HFF-Myc (cell line): ENCODE results near the gene ASCC3.
A peak's percentile ranks its signal among the peaks of the same experiment; 100 is the strongest.

Experiments
- DNase-seq: peaks from one replicate; pipeline ENCODE4 v3.0.0-alpha.2; 2011; ENCODE audit warnings: low read depth; ENCODE audit errors: extremely low read depth
- H3K4me3 ChIP-seq: replicated peaks from 2 replicates; pipeline ENCODE4 v1.5.1; 2011; ENCODE audit warnings: low read depth, mild to moderate bottlenecking, control low read depth, low read length
- CTCF ChIP-seq: IDR thresholded peaks from 2 replicates; pipeline ENCODE4 v1.5.1; 2012; ENCODE audit warnings: mild to moderate bottlenecking, low read depth, low read length, control low read depth; ENCODE audit errors: missing control alignments

Gene ASCC3

DNA sequence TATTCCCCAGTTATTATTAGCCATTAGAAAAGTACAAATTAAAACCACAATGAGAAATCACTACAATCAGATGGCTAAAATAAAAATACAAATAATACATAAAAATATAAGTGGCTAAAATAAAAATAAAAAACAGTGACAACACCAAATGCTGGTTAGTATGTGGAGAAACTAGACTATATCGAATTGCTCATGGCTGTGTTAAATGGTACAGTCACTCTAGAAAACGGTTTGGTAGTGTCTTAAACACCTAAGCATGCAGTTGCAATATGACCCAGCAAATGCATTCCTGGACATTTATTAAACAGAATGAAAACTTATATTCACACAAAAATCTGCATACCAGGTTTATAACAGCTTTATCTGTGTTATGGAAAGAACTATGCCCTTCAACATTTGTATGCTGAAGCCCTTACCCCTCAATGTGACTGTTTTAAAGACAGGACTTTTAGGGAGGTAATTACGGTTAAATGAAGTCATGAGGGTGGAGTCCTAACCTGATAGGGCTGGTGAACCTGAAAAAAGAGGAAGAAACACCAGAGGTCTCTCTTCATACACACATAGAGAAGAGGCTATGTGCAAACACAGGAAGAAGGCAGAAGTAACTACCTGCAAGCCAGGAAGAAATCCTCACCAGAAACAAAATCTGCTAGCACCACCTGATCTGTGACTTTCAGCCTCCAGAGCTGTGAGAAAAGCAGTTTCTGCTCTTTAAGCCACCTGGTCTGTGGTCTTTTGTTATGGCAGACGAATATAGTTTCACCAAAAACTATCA lies 84.9 kb downstream of the ASCC3 start:
- TF ChIP-seq CTCF: no peak
- no peak overlapping the region for H3K4me3 ChIP-seq
- DNase-seq: no peak

DNA sequence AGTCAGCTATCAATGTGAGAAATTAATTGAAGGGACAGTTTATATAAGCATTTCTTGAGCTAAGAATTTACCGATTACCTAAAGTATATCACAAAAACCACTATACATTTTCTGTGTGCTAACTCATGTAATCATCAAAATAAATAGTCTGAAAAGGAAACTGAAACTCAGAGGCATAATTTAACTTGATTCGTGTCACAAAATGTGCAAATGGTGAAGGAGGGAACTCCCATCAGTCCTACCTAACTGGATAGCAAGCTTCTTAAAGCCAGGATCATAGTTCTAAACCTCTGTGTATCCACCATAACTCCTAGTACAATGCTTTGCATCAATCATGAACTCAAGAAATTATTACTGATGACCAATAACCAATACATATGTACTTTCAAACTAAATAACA lies 91.0 kb downstream of the ASCC3 start:
- DNase-seq: no peak
- H3K4me3 ChIP-seq: no peak overlapping the region
- no peak for TF ChIP-seq CTCF

DNA sequence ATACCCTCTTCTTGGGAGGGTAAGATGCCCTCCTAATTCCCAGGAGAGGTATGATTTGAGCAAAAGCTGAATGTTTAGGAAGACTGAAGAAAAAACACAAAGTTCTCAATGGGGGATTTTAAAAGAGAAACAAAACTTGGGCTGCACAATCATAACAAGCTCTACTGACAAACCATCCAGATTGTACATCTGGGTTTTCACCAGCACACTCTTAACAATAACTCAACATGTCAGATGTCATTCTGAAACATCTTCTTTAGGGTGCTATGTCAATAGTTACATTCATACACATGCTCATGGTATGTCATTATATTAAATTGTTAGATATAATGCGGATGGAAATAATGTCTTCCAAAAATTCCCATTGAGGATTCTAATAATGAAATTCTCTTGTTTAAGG lies 95.1 kb downstream of the ASCC3 start:
- TF ChIP-seq CTCF: no peak
- no peak overlapping the region for H3K4me3 ChIP-seq
- DNase-seq: no peak

DNA sequence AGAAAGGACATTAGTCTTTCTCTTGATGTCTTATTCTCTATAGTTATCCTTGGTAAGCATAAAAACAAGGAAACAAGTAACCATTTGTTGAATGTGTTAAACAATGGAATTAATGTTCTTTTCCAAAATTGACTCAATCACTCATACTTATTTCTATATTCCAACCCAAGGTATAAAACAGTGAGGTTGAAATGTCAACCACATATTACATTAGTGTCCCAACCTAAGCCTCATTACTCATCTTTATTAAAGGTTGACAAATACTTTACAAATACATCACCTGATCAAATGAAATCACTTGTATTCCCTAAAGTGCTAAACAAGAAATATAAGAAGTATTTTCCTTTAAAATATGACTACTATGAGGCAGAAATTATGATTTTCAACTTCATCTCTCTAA lies 100.5 kb downstream of the ASCC3 start:
- no peak for TF ChIP-seq CTCF

GRCh38 chr6:100775667-100776066 lies 105.5 kb downstream of the ASCC3 start:
- H3K4me3 ChIP-seq: no peak overlapping the region
- DNase-seq: no peak
- no peak for TF ChIP-seq CTCF

More for the DNA sequence above, 100.5 kb downstream of the ASCC3 start:
- no peak overlapping the region for H3K4me3 ChIP-seq
- no peak for DNase-seq

DNA sequence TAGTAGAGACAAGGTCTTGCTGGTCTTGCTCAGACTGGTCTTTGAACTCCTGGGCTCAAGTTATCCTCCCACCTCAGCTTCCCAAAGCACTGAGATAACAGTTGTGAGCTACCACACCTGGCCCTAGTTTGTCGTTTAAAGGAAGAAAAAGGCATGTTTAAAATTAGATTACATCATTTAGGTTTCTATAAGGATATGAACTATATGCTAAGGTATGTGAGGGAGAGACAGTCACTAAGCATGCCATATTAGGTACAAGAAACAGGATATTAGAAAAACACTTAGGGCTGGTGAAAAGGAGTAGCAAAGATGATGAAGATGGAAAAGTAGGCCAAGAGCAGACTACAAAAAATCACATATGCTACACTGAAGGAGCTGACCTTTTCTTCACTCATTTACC lies 106.4 kb downstream of the ASCC3 start:
- DNase-seq: peak; percentile 5

More for the DNA sequence above, 106.4 kb downstream of the ASCC3 start:
- no peak for TF ChIP-seq CTCF
- H3K4me3 ChIP-seq: no peak overlapping the region
